Suppressor macrophage treated with lipopolysaccharide for 4 hours (primary cell): ENCODE measurements around the gene GUCY1A2.

Experiments used
- DNase-seq: peaks from one replicate; pipeline ENCODE4 v3.0.0-alpha.2; 2020

Gene GUCY1A2

GRCh38 chr11:106997227-106997626, 21.0 kb downstream of the GUCY1A2 start:
- DNase-seq = no peak

DNA sequence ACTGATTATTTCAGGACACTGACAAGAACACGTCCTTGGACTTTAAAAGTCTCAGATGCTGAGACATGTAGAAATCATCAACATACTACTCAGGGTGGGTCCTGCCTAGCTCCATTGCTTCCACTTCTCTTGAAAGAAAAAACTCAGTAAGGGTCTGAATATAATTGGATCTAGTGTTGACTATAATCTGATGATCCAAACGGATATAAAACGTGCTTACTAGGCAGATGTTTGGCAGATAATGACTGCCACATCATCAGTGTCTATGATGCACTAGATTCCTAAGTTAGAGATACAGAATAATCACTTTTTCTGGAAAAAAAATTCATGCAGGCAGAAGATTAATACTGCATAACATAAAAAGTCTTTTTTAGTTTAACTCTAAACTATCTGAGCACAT, 21.6 kb downstream of the GUCY1A2 start:
- DNase-seq = no peak

DNA sequence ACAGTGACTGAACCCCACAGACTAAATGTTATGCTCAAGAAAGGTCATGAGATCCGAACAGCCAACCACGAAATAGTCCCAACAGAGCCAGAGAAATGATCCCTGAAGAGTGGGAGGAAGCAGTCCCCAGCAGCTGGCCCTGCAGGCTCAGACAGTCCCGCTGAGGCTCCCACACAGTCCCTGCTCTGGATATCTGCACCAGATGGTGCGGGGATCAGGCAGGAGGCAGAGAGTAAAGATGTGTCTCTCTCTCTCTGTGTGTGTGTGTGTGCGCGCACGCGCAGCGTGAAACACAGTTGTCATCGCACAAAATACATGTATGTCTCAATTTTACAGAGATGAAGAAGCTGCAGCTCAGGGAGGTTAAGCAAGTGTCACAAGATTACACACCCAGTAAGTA, 27.9 kb downstream of the GUCY1A2 start:
- DNase-seq = no peak

GRCh38 chr11:106989078-106989455, 29.2 kb downstream of the GUCY1A2 start:
- DNase-seq = no peak

GRCh38 chr11:106988151-106989077, 29.9 kb downstream of the GUCY1A2 start:
- peak; percentile 19 for DNase-seq

- DNase-seq = no peak
Observed at GRCh38 chr11:106986673-106987072, 31.6 kb downstream of the GUCY1A2 start.

DNA sequence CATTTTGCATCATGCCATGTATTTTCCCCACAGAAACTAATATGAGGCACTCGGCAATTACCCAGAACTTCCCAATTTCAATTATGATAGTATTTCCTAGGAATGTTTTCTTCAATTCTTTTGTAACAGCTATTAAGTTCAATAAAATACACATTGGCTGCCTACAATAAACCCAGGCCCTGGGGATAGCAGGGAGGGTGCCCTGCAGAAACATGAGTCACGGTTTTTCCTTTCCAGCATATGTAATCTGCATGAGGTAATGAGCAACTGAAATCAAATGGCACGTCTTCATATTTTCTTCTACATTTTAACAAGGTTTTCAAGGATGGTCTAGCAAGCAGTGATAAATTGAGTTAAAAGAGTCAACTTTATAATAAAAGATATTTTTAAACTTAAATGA, 32.0 kb downstream of the GUCY1A2 start:
- no peak for DNase-seq

GRCh38 chr11:106983991-106984390, 34.3 kb downstream of the GUCY1A2 start:
- DNase-seq = no peak

DNA sequence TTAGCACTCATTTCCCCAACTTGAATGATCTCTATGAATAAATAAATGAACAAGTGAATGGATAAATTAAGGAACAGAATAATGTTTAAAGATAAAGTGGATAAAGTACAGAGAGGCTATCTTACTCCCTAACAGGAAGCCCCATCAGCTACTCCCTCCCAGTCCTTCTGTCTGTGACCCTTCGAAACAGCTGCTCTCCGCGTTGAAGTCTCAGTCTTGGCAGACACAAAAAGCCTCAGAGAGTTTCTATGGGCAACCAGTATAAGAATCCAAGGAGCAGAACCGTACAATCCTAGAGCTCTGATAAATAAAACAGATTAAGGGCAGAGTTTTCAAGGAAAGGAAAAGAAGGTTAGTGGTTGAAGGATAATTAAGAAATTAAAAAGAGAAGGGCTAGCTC, 35.0 kb downstream of the GUCY1A2 start:
- no peak for DNase-seq

GRCh38 chr11:106974831-106975230, 43.4 kb downstream of the GUCY1A2 start:
- no peak for DNase-seq

- no peak for DNase-seq
Observed at GRCh38 chr11:106971864-106972263, 46.4 kb downstream of the GUCY1A2 start.

DNA sequence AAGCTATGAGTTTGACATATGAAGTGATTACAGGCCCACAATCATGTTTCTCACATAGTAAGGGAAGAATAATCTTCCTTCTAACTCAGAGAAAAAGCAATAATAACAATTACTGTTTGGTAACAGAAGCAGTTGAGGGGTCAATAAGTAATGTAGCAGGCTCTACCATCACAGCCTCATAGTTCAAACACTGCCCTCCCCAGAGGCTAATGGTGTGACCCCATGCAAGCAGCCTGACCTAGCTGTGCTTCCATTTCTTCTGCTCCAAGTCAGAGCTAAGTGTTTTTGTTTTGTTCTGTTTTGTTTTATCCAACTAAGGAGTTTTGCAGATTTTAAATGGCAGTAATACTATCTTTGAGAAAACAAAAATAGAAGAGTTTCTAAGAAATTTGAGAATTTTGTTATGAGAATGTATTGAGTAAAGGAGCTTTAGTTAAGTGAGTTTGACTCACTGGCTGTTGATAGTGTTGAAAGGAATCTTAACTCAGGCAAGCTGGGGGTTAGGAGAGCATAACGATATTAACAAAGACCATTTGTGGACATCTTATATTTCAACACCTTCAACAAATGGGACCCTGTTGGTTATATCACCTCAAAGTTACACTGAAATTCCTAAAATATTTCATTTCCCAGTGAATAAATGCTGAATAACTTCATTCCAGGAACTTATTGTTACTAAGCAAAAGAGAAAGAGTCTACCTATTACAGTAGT, 48.5 kb downstream of the GUCY1A2 start:
- DNase-seq = no peak

DNA sequence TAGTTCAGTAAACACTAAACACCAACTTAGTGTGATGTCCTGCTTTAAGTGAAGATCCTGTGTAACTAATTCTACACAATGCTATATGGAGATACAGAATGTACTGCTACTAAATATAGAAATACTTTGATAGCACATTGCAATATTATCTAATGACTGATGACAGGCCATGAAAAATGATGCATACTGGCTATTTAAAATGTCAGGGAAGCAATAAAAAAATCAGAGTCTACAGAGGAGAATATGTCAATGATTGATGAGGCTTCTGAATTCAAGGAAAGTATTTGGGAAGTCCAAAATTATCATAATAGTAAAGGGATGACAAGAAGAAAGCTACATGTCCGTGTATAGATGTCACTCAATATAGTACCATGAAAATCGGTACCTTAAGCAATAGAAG, 55.3 kb downstream of the GUCY1A2 start:
- no peak for DNase-seq

DNA sequence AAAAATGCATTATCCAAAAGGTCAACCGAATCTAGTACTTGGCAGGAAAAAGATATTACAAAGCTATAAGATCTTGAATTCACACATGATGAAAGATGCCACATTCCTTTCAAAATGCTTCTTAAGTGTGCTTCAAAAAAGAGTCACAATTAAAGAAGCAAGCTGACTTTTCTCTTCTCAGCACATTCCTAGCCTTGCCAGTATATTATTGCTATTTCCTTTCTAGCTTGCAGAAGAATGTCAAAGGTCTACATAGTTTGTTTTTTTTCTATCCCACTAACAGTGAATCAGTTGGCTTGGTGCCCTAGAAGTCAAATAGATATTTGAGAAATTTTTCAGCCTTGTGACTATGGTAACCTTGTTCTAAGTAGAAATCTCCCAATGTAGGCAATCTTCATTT, 56.8 kb downstream of the GUCY1A2 start:
- DNase-seq = no peak

DNA sequence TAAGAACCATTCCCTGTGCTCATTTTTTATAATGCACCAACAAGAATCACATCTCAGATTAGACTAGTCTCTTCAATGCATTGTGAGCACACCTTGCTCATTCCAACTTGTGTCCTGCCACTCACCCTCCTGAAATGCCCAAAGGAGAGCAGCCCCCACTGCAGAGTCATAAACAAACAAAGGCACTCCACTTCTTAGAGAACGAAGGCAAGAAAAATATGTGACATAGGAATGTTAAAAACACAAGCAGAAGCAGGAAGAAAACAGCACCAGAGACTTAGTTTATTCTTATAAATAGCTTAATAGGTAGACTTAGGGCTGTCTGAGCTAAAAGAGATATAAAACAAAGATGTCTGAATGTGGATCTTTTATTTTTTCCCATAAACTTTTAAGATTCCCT, 57.2 kb downstream of the GUCY1A2 start:
- no peak for DNase-seq

DNA sequence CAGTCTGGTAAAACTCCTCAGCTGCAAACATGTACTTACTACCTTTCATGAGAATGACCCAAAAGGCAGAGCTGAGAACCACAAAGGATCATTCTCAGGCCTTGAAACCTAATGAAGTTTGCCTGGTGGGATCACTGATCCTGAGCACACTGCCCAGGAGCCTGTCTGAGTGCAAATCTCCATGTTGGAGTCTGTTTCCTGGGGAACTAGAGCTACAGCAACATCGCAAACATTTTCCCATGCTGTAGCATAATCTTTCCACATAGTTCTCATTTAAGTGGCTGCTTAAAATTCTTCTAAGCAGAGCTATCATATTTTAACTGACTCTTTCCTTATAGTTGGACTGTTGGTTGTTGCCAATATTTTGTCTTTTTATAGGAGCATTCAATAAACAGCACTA, 58.5 kb downstream of the GUCY1A2 start:
- no peak for DNase-seq

- DNase-seq = no peak
Observed at GRCh38 chr11:106959386-106959785, 58.9 kb downstream of the GUCY1A2 start.

- no peak for DNase-seq
Observed at GRCh38 chr11:106958517-106959248, 59.6 kb downstream of the GUCY1A2 start.

DNA sequence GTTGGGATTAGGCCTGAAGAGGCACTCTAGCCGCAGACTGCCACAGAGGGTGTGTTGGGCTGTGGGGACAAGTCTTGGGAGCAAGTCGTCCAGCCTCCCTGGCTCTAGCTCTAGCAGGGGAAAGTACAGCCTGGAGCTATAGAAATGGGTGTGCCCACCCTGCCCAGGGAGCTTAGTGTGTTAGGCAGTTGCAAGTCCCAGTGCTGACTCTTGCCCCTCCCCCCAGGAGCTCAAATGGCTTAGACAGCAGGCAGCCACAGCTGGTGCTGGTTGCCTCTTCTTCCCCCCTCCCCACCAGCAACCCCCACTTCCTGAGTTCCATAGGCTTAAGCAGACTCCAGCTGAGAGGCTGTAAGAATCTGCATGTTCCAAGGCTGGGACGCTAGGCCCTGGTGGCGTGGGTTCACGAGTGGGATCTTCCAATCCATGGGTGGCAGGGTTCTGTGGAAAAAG, 61.2 kb downstream of the GUCY1A2 start:
- DNase-seq = no peak

GRCh38 chr11:106950067-106950491, 68.2 kb downstream of the GUCY1A2 start:
- DNase-seq = peak; percentile 1

DNA sequence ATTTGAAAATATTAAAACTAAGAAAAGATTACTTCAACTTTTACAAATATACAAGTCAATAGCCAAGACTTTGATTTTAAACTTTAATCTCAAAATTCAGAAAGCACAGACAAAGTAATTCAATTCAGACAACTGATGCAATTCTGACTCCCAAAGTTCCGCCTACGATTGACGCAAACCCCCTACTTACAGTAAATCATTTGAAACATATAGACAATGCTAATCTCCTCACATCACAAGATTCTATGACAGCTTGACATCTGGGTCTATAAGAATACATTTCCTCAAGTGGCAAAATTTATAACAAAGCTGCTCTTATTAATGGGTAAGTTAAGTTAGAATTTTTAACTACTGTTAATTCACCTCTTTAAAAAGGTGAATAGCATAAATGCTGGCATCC, 75.2 kb downstream of the GUCY1A2 start:
- DNase-seq = no peak

DNA sequence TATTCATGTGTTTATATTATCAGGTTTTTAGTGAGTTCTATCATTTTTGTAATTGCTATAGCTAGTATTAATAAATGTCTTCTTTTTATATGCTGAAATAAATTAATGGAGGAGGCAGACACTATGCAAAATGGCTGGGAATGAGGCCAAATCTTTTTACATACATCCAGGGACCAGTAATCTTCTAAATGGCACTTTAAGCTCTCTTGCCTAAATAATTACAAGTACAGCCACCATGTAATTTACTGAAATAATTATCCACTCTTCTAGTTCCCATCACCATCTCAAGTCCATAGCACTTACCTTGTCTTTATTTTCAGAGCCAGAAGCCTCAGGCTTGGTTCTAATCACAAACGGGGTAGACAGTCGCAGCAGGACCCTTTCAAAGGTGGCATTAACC, 79.1 kb downstream of the GUCY1A2 start:
- DNase-seq = no peak

DNA sequence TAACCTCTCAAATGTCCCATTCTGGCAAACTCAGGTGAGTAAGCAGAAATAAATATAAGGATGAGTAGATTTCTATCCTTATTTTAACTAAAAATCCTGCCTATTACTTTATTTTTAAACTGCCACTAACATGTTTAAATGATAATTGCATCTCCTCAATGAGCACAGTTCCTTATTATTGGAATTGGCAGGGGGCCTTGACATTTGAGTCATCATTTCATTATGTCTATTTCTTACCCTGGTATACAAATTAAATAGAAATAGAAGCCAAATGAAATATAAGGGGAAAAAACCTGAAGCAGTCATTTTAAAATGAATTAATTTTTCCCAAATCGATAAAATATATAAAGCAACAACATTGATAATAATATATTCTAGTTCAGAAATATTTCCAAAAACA, 81.2 kb downstream of the GUCY1A2 start:
- no peak for DNase-seq

- no peak for DNase-seq
Observed at GRCh38 chr11:106925245-106925644, 93.0 kb downstream of the GUCY1A2 start.
